HL-60/S4 treated with retinoic acid at 250 ng/mL for 4 days and 3 days (cell line): Measurements from ENCODE around the gene SLCO3A1.

Experiments used
- in situ Hi-C: fragments of 300-500 bp; cut with MboI; formaldehyde crosslinking; loops from 2 replicates; pipeline ENCODE4 v1.7.0; 2022; ENCODE audit warnings: low sequenced_read_pairs

The SLCO3A1 gene

DNA sequence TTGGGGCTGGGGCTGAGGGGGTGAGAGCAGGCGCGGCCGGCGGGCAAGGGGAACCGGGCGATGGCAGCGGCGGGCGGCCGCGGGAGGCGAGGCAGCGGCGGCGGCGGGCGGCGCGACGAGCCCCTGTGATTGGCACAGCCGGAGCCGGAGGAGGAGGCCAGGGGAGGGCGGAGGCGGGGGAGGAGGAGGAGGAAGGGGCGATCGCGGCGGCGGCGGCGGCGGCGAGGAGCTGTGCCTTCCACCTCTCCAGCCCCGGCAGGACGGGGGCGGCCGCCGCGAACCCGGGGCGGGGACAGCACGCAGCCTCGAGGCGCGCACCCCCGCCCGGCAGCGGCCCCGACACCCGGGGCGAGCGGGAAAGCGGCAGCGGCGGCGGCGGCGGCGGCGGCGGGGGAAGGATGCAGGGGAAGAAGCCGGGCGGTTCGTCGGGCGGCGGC is at the start of gene SLCO3A1:
TSS of gene SLCO3A1 (plus strand) at position 198 of the 437 bp plus-strand sequence.
- in situ Hi-C loops: no loop called here

DNA sequence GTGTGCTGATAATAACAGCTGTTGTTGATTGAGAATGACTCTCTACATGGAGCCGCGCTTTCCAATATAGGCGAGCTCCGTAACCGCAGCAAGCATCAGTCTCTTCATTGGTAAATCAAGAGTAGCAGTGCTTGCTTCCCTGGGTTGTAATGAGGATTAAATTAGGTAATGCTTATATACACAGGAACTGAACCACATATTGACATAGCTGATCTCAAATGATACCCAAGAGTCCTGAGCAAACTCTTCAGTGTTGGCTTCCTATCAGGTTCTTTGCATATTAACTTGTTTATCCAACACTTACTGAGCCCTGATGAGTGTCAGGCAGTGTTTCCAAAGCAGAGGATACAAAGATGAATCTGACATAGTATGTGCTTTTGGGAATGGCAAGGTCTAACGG is 46.4 kb upstream of the SLCO3A1 start:
- in situ Hi-C loops: no loop called here

DNA sequence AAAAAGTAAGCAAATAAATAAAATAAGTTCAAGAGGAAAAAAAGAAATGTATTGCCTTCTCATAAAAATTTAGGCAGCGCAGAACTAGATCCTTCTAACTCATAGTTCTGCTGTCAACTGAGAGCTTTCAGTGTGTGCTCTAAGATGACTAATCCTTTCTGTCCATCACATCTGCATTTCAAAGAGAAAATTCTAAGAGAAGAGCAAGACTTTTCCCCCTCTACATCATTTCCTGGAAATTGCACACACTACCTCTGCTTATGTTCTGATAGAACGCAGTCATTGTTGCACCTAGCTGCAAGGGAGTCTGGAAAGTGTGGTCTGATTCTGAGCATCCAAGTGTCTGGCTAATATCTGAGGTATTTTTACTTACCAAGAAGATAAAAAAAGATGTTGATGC is 39.6 kb upstream of the SLCO3A1 start:
- in situ Hi-C loops: no loop called here

DNA sequence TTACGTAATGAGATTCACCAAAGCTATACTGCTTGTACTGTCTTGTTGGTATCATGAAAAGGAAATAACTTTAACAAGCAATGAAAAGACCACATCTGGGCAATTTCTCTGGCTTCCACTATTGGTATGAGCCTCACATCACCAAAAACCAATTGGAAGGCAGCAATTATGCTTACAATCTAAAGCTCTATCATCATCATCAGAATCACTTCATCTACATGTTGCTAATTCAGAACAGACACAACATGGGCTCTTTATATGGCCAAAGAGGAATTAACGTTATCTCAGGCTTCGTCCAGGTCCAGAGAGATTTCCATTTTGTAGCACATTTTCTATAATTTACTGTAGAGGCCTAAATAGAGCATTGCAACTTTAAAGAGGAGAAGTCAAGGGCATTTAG is 36.6 kb upstream of the SLCO3A1 start:
- in situ Hi-C loops: no loop called here

DNA sequence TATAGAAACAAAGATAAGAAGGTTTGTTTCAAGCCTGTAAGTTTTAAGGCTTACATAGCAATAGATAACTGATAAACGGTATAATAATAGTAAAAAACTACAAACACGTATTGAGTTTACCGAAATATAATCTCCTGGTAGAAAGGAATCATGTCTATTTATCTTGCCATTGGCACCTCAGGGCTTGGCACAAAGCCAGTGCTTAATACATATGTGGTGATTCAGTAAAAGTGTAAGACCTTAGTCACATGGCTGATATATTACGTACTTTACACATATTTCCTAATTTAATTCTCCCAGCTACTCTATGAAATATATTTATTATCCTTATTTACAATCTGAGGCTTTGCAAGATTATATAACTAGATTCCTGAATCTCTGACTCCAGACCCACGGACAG is 32.0 kb upstream of the SLCO3A1 start:
- in situ Hi-C loops: no loop called here

DNA sequence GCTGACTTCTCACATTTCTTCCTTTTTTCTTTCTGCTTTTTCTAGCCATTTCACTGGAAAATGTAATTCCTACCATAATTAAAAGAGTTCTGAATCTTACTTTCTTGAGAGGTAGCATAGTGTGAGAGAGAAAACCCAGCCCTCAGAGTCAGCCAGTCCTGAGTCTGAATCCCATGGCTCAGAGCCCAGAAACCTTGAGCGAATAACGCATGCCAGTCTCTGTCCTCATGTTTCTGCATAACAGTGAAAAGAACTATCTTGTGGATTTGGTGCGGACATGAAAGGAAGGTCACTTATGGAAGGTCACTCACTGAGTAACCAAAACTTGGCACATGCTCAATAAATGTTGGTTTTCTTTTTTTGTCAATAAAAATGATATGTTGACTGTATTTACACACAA is 29.3 kb upstream of the SLCO3A1 start:
- in situ Hi-C loops: no loop called here

DNA sequence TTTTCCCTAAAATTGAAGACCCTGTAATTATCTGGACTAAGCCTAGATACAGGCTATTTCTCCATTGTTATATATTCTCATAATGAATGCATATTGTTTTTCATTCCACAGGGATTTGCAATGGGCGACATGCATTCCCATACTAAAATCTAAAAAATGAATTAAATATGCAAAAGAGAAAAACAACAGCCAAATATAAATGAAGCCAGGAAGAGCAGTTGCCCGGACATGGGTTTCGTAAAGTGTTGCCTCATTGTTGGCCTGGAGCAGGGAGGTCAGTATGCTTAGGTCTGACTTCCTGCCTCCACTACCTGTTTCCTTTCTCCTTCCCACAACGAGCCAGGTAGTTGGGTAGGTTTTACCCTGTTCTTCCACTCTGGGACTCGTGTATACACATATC is 27.1 kb upstream of the SLCO3A1 start:
- in situ Hi-C loops: no loop called here

DNA sequence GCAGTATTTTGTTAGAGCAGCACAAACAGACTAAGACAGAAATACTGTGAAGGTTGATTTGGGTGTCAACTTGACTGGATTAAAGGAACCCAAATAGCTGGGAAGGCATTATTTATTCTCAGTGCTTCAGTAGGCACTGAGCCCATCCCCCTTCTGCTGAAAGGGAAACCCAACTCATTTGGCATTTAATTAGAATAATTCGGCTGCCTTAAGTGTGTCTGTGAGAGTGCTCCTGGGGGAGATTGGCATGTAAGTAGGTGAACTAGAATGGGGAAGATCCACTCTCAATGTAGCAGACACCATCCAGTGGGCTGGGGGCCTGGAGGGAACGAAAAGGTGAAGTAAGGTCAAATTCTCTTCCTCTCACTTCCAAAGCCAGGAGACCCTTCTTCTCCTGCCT is 20.5 kb upstream of the SLCO3A1 start:
- in situ Hi-C loops: no loop called here

DNA sequence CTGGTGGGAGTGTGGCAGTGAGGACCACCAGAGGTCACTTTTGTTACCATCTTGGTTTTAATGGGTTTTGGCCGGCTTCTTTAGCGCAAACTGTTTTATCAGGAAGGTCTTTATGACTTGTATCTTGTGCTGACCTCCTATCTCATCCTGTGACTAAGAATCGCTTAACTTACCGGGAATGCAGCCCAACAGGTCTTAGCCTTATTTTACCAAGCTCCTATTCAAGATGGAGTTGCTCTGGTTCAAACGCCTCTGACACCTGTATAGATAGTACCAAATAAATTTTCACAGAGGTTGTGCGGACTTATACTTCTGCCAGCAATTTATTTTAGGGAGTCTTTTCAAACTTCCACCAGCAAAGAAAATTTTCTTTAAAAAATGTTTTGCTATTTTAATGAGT is 13.6 kb upstream of the SLCO3A1 start:
- in situ Hi-C loops: no loop called here

DNA sequence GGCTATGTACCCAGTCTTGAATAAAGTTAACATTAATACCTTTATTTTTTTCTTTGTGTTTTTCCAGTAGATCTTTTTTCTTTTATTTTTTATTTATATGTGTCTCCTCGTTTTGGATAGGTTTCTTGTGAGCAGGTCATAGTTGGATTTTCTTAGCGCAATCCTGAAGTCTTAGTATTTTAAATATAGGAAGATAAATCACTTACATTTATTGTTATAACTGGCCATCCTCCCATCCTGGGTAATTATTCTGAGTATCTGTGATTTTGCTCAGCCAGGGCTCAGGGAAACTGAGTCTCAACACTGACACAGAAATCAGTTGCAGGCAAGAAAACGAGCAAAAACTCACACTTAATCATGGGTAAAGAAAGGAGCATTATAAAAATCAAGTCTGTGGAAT is 11.6 kb upstream of the SLCO3A1 start:
- in situ Hi-C loops: no loop called here

DNA sequence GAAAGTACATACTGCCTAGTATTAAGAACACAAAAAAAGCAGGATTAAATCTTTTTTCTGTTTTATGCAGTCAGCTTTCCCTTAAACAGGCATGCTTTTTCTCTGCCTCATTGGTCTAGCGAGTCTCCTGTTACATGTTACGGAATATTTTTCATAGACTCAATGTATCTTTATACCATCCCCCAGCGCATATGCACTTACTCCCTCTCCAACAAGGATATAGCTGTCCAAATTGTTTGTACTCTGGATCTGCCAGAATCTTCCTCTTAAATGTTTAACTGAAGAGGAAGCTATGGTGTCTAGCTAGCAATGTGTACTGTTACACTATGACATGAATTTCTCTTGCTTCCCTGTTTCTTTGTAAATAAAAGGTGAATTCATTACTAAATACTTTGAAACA is 9.2 kb upstream of the SLCO3A1 start:
- in situ Hi-C loops: no loop called here

DNA sequence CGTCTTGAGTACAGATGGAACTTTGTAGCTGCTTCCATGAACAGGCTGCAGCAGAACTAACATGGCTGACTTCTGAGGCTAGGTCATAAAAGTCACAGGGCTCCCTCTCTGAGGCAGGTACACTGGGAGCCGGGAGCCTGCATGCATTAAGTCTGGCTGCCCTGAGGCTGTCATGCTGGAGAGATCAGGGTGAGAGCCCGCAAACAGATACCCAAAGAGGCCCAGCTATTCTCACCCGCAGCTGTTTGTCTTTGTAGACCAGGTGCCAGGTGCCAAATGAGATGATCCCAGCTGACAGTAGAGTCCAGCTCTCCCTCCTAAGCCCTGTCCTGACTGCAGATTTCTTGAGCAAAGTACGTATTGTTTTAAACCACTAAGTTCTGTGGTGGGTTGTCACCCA is 8.6 kb upstream of the SLCO3A1 start:
- in situ Hi-C loops: no loop called here

DNA sequence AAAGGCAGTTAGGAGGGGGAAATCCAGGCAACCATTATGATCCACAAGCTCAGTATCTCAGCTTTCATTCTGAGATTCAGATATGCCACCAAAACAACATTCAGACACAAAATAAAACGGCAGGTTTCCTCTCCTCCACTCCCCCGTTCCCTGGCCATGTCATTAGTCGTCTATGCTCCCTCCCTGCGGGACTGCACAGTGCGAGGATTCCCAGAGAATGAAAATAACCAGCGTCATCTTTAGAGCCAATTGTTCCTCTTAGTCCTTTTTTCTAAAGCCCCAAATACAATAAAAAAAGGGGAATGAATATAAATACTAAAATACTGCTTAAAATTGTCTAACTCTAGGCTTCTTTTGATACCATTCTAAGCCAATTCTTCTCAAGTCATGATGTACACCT is 7.8 kb upstream of the SLCO3A1 start:
- in situ Hi-C loops: no loop called here

DNA sequence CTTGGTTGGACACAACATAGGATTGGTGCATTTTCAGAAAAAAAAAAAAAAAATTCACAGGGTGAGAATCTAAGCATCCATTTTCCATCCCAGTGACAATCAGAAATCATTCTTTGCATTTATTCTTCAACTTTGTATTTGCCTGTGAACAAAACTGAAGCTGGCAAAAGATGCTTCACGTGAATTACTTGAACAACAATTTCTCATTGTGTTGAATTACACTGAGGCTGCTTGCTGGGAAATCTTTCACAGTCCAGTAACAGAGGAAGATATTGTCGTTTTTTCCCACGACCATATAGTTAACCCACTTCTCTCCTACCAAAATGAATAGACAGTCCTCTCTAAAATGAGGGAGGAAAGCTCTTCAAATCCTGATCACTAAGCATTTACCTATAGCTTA is 4.3 kb upstream of the SLCO3A1 start:
- in situ Hi-C loops: no loop called here

DNA sequence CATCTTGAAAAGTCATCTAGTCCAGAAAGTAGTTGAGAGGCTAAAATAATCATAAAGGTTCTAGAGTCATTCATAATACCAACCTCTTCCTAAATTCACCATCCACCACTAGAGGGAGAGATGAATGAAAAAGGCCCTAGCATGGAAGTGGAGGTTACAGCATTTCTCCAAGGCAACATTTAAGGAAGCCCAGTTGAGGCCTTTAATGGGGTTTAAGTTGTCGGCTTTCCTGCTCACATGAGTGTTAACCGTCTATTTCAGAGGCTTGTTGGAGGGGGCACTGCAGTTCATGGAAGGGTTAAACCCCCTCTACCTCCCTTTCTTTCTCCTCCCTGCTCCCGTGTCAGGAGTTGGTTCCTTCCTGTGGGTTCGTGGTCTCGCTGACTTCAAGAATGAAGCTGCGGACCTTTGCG is 3.8 kb upstream of the SLCO3A1 start:
- in situ Hi-C loops: no loop called here

DNA sequence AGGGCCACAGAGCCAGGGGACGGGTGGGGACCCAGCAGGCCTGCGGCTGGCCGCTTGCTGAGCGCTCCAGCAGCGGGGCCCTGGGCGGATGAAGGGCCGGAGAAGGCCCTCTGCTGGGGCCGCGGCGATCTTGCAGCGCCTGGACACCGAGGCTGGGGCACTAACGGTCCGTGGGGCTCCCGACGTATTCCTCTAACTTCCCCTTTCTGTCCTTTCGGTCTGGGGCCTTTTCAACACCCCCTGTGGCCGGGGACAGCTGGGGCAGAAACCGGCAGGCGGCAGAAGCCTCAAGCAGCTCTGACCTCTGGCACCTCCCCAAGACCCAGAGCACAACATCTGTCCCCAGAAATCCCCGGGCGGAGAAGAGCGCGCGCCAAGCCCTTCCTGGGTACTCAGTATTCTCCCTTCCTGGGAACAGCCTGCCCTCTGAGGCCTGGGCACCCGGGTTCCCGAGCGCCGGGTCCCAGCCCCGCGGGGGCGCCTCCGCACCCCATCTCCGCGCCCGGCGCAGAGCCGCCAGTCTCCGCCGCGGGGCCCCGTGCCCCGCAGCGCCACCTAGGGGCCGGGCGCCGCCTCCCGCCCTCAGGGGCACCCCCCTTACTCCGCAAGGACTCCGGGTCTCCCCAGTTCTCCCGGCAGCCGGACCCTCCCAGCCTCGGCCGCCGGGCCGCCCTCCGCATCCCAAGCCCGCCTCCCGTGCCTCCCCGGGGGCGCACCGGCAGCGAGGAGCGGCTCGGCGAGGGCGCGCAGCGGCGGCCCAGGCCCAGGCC is 582 bp upstream of the SLCO3A1 start:
- in situ Hi-C loops: no loop called here

DNA sequence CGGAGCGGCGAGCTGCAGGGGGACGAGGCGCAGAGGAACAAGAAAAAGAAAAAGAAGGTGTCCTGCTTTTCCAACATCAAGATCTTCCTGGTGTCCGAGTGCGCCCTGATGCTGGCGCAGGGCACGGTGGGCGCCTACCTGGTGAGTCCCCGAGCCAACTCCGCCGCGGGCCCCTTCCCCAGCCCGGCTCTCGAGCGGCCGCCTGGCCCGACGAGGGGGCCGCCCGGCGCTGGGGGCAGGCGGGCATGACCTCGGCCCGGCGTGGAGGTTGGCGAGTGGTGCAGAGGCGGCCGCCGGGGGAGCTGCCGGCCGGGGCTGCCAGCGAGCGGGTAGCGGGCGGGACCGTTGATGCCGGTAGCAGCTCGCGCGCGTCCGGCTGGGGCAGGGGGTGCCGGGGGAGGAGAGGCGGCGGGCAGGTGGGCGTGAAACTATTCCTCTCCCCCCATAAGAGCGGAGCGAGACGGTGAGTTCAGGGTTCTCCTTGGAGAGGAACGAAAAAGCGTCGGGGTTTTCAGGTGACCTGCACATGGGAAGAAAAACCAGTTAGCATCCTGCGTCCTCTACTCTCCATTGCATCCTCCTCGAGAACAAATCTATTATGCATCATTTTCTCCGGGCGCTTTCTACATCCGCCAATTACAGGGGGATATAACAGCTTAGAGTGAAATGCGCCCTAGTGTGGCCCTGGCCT is 585 bp downstream of the SLCO3A1 start:
- in situ Hi-C loops: no loop called here

DNA sequence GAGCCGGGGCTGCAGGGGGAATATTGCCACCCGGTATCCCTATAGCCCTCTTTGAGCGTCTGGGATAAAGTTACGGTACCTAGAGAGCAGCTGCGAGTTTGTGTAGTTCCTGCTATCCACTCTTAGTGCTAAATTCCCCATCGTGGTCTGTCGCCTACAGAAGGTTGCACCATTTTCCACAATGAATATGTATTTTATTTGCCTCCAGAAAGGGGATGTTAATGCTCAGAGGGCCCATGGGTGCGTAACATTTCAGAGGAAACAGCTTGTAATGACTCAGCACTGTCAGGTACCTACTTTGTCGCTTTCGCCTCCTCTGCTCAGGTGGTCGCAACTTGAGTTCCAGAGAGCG is 1.1 kb downstream of the SLCO3A1 start:
- in situ Hi-C loops: no loop called here

DNA sequence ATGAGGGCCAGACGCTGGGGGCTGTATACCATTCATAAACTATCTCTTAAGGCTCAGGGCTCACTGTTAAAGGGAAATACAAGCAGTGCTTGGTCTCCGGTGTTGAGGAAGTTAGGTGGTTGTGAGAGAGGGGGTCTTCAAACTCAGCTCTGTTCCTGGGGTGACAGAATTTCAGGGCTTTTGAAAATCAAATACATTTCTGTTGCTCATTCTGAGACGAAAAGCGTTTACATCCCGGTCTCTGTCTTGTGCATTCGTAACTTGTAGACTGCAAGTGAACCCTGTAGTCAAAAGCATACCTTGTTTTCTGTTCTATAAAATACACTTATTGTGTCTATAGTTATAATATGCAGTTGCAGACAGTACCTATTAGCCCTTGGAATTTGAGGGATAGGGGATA is 1.7 kb downstream of the SLCO3A1 start:
- in situ Hi-C loops: no loop called here

DNA sequence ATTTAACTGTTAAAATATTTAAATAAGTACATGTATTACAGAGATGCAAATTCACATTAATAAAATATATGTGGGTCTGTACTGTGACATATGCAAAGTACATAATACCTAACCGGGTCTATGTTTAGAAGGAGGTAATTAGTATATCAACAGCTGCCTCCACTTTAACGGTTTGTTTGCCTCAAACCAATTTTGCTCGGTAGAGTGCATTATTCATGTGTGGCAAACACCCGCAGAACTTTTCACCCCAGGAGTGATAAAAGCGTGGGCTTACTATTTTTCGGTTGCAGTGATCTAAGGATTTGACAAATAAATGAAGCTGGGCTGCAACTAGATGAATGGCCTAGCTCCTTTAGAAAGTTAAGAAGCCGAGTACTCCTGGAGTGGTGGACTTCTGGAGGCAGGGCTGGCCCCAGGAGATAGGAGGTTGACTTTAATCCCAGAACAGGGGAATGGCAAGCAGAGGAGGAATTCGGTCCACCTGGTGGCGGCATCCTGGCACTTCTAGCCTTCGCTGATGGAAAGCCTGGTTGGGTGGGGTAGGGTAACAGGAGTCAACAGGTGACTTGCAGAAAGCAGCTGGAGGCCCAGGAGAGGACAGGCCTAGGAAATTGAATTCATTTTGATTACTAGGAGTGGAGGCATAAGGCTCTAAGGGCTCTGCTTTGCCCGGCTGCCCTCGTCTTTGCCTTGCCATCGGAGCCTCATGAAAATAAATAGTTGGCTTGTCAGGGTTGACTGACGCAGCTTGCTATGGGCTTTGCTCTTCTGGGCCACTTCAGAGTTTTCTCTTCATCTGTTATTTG is 2.4 kb downstream of the SLCO3A1 start:
- in situ Hi-C loops: no loop called here

DNA sequence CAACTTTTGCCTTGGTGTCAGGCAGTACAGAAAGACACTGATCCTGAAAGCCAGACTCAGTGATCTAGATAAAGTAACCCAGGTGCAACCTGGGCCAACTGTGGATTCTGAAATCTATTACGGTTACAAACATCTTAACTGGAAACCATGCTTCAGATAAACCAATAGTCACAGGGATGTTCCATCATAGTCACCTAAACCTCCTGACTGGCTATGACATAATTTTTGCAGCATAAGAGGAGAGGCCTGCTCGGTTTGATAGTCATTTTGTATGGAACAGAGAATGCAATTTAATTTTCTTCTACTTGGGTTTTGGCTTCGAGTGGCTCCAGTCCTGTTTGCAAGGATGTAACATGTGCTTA is 3.7 kb downstream of the SLCO3A1 start:
- in situ Hi-C loops: no loop called here

DNA sequence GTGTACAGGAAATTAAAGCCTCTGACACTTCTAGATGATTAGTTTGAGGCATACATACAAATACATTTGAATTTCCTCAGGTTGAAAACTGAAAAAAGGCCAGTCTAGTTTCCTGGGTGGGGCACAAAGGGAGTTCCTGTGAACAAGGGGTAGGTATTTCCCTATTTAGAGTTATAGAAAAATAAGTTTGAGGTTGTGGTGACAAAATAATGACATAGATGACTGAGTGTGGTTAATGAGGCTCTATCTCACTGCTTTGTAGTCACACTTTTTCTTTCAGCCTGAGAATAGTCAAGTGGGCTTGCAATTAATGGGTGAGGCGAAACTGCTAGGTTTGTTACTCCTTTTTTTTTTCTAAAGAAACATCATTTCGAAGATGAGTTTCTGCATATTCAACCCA is 4.3 kb downstream of the SLCO3A1 start:
- in situ Hi-C loops: no loop called here
